ENCODE data around the gene MYOCD. TPM values are rescaled to one million over a fixed set of nuclear protein-coding genes. Genes with fewer than 3 reads are reported as not detected.

MYOCD gene
- total and polyA plus RNA-seq, 2 experiments from 2014 or later, result under 0.01 to 0.09 TPM

- no peaks in the 10 kb centered on the region for H3K27me3 ChIP-seq (replicated peaks; ENCODE audit: insufficient read depth)
- no peaks in the 10 kb centered on the region for H3K36me3 ChIP-seq (ENCODE audit: low read depth)
- no peak overlapping the region for H3K9ac ChIP-seq
- no peak overlapping the region for H3K4me2 ChIP-seq (ENCODE audit: unreplicated experiment)
- 67 to 74% methylated on average over 7 of the region's 7 CpGs for WGBS, 2 experiments (ENCODE audit: low coverage in 1 of 2, low lambda C conversion rate in 2 of 2, missing lambda C conversion rate in 2 of 2)
- no peak for DNase-seq
- in situ Hi-C loops (cut with MboI), result no loop called here
- H3K4me3 ChIP-seq, result no peak overlapping the region
- no peaks in the 10 kb centered on the region for H4K20me1 ChIP-seq (ENCODE audit: insufficient read depth)
- peaks cover 21% of the 10 kb centered on the region; the same call in 1 of the 2 replicates for H3K4me1 ChIP-seq (ENCODE audit: insufficient read depth)
- 0 out of 2 replicates have a peak, but pooled peaks cover 4% of the 10 kb centered on the region for H3F3A ChIP-seq (ENCODE audit: insufficient read depth)
- H3K9me3 ChIP-seq (ENCODE audit: low read depth), result no peaks in the 10 kb centered on the region
- no peak overlapping the region for H3K27ac ChIP-seq
- H3K79me2 ChIP-seq (ENCODE audit: insufficient read depth), result no peaks in the 10 kb centered on the region
- no peaks in the 10 kb centered on the region for H3K9me2 ChIP-seq (ENCODE audit: insufficient read depth)
- no peak overlapping the region for H2AFZ ChIP-seq
- TF ChIP-seq EZH2phosphoT487 (IDR thresholded peaks at IDR 0.05; ENCODE audit: insufficient read depth, low read depth) (no peak), EZH2 (IDR thresholded peaks at IDR 0.05; ENCODE audit: insufficient read depth, poor library complexity, severe bottlenecking) (no peak)
These were observed 62.2 kb downstream of the MYOCD start for GRCh38 chr17:12727881-12728280.

DNA sequence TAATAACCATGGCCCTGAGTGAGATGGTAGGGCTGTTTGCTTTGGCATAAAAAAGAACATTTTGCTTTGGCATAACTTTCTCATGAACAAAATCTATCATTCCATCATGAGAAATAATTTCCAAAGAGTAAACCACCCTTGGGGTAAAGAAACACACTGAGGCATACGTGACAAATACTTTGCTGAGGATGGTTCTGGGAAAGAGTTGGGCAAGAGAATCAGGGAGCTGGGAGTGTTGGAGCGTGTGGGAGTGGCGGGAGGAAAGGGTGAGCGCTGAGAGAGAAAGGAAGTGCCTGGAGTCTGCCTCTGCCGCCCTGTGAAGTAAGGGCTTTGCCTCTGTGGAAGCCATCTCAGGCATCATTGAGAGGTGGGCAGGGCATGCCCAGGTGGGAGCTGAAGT lies 63.4 kb downstream of the MYOCD start:
- Histone ChIP-seq H3K27ac (no peak overlapping the region), H3K9ac (no peak overlapping the region), H3K79me2 (ENCODE audit: insufficient read depth) (no peaks in the 10 kb centered on the region), H4K20me1 (ENCODE audit: insufficient read depth) (no peaks in the 10 kb centered on the region), H3K4me3 (no peak overlapping the region), H3K27me3 (replicated peaks; ENCODE audit: insufficient read depth) (no peaks in the 10 kb centered on the region), H3K4me1 (ENCODE audit: insufficient read depth) (peaks cover 21% of the 10 kb centered on the region; the same call in 1 of the 2 replicates), H3F3A (ENCODE audit: insufficient read depth) (0 out of 2 replicates have a peak, but pooled peaks cover 4% of the 10 kb centered on the region), H3K4me2 (ENCODE audit: unreplicated experiment) (no peak overlapping the region), H3K9me2 (ENCODE audit: insufficient read depth) (no peaks in the 10 kb centered on the region), H2AFZ (no peak overlapping the region), H3K9me3 (ENCODE audit: low read depth) (no peaks in the 10 kb centered on the region), H3K36me3 (ENCODE audit: low read depth) (no peaks in the 10 kb centered on the region)
- no peak for TF ChIP-seq EZH2phosphoT487 (IDR thresholded peaks at IDR 0.05; ENCODE audit: insufficient read depth, low read depth)
- no peak for TF ChIP-seq EZH2 (IDR thresholded peaks at IDR 0.05; ENCODE audit: insufficient read depth, poor library complexity, severe bottlenecking)
- DNase-seq, result no peak
- 78 to 84% methylated on average over 5 of the region's 5 CpGs for WGBS, 2 experiments (ENCODE audit: low coverage in 1 of 2, low lambda C conversion rate in 2 of 2, missing lambda C conversion rate in 2 of 2)
- in situ Hi-C loops (cut with MboI), result no loop called here

DNA sequence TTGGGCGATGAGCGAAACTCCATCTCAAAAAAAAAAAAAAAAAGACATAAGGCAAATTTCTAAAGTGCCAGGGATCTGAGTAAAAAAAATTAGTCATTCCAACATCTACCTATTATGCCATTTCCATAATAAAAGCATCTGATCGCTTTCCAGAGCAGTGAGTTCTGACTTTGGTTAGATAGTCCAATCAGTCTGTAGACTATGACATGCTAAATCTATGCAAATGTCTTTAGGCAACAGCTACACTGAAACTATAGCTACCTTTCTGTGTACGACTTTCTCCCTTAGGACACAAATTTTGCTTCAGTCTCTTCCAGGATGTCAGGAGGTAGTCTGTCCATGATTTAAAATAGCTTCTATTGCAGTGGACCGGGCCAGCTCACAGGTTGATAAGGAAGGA lies 64.7 kb downstream of the MYOCD start:
- no peak for TF ChIP-seq EZH2 (IDR thresholded peaks at IDR 0.05; ENCODE audit: insufficient read depth, poor library complexity, severe bottlenecking)
- no peak for TF ChIP-seq EZH2phosphoT487 (IDR thresholded peaks at IDR 0.05; ENCODE audit: insufficient read depth, low read depth)
- no peak overlapping the region for H3K4me2 ChIP-seq (ENCODE audit: unreplicated experiment)
- H2AFZ ChIP-seq, result no peak overlapping the region
- no peak overlapping the region for H3K27ac ChIP-seq
- no peak overlapping the region for H3K4me3 ChIP-seq
- H3K79me2 ChIP-seq (ENCODE audit: insufficient read depth), result no peaks in the 10 kb centered on the region
- DNase-seq, result no peak
- no peaks in the 10 kb centered on the region for H3K9me2 ChIP-seq (ENCODE audit: insufficient read depth)
- 76 to 78% methylated on average over 5 of the region's 5 CpGs for WGBS, 2 experiments (ENCODE audit: low coverage in 1 of 2, low lambda C conversion rate in 2 of 2, missing lambda C conversion rate in 2 of 2)
- no peak overlapping the region for H3K9ac ChIP-seq
- H3F3A ChIP-seq (ENCODE audit: insufficient read depth), result 0 out of 2 replicates have a peak, but pooled peaks cover 4% of the 10 kb centered on the region
- no peaks in the 10 kb centered on the region for H3K36me3 ChIP-seq (ENCODE audit: low read depth)
- H3K4me1 ChIP-seq (ENCODE audit: insufficient read depth), result peaks cover 21% of the 10 kb centered on the region; the same call in 1 of the 2 replicates
- no peaks in the 10 kb centered on the region for H3K27me3 ChIP-seq (replicated peaks; ENCODE audit: insufficient read depth)
- H3K9me3 ChIP-seq (ENCODE audit: low read depth), result no peaks in the 10 kb centered on the region
- in situ Hi-C loops (cut with MboI), result no loop called here
- H4K20me1 ChIP-seq (ENCODE audit: insufficient read depth), result no peaks in the 10 kb centered on the region

- Histone ChIP-seq H2AFZ (no peak overlapping the region), H3K27me3 (replicated peaks; ENCODE audit: insufficient read depth) (no peaks in the 10 kb centered on the region), H3K4me2 (ENCODE audit: unreplicated experiment) (no peak overlapping the region), H3F3A (ENCODE audit: insufficient read depth) (0 out of 2 replicates have a peak, but pooled peaks cover 4% of the 10 kb centered on the region), H3K9ac (no peak overlapping the region), H3K4me1 (ENCODE audit: insufficient read depth) (peaks cover 21% of the 10 kb centered on the region; the same call in 1 of the 2 replicates), H3K79me2 (ENCODE audit: insufficient read depth) (no peaks in the 10 kb centered on the region), H3K27ac (no peak overlapping the region), H3K36me3 (ENCODE audit: low read depth) (no peaks in the 10 kb centered on the region), H3K4me3 (no peak overlapping the region), H3K9me3 (ENCODE audit: low read depth) (no peaks in the 10 kb centered on the region), H4K20me1 (ENCODE audit: insufficient read depth) (no peaks in the 10 kb centered on the region), H3K9me2 (ENCODE audit: insufficient read depth) (no peaks in the 10 kb centered on the region)
- 21 to 27% methylated on average over 10 of the region's 10 CpGs for WGBS, 2 experiments (ENCODE audit: low coverage in 1 of 2, low lambda C conversion rate in 2 of 2, missing lambda C conversion rate in 2 of 2)
- in situ Hi-C loops (cut with MboI), result no loop called here
- no peak for TF ChIP-seq EZH2phosphoT487 (IDR thresholded peaks at IDR 0.05; ENCODE audit: insufficient read depth, low read depth)
- TF ChIP-seq EZH2 (IDR thresholded peaks at IDR 0.05; ENCODE audit: insufficient read depth, poor library complexity, severe bottlenecking), result no peak
- DNase-seq, result peak; percentile 84
These were observed 65.3 kb downstream of the MYOCD start for GRCh38 chr17:12730931-12731521.
